IPS-18c (cell line): ENCODE data around the gene ABCA10.
"Not testable (repeated sequence)": the region's sequence is repeated elsewhere in the genome, so short reads cannot be mapped to it uniquely, and the experiment has no call there.

Experiments
- H3K4me3 ChIP-seq: 2 replicates; pipeline ENCODE4 v1.7.0; 2013; ENCODE audit warnings: low read depth, mild to moderate bottlenecking, low read length, moderate library complexity; ENCODE audit not compliant: insufficient read depth
- H3K9me3 ChIP-seq: one replicate; pipeline ENCODE4 v1.6.1; 2013; ENCODE audit warnings: mild to moderate bottlenecking, low read length, moderate library complexity; ENCODE audit not compliant: control insufficient read depth, insufficient read depth

ABCA10 gene

GRCh38 chr17:69228576-69228975, at the start of gene ABCA10:
Gene ABCA10, minus strand, starts transcription at chr17:69228824. Its CDS starts 3,466 bp downstream, at chr17:69225358.
- Histone ChIP-seq H3K9me3 (no peaks in the 10 kb centered on the region), H3K4me3 (no peak within 1 kb of the TSS)

DNA sequence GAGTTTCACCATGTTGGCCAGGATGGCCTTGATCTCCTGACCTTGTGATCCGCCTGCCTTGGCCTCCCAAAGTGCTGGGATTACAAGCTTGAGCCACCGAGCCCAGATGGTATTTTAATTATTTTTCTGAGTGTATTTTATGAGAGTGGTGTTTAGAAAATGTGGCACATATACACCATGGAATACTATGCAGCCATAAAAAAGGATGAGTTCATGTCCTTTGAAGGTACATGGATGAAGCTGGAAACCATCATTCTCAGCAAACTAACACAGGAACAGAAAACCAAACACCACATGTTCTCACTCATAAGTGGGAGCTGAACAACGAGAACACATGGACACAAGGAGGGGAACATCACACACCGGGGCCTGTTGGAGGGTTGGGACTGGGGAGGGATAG, 47.7 kb upstream of the ABCA10 start:
- not testable (repeated sequence) for H3K4me3 ChIP-seq, H3K9me3 ChIP-seq

- Histone ChIP-seq H3K9me3 (no peaks in the 10 kb centered on the region), H3K4me3 (no peak overlapping the region)
Measured at GRCh38 chr17:69275751-69276150, 47.1 kb upstream of the ABCA10 start.

DNA sequence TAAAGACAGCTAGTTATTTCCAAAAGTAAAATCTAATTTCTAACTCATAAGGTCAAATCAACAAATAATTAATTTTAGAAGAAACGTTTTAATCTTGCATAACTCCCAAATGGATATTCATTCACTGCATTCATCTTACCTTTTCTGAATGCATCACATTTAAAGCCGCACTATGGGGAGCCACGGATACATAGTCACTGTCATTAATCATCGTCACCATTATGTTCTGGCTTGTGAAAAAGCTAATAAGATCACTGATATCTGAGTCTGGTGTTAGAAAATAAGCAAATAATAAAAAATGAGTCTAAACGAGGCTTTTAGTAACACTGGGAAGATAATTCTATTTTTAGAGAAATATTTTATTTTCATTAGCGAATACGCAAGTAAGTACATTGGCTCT, 42.4 kb upstream of the ABCA10 start:
- H3K4me3 ChIP-seq, result no peak overlapping the region
- no peaks in the 10 kb centered on the region for H3K9me3 ChIP-seq

DNA sequence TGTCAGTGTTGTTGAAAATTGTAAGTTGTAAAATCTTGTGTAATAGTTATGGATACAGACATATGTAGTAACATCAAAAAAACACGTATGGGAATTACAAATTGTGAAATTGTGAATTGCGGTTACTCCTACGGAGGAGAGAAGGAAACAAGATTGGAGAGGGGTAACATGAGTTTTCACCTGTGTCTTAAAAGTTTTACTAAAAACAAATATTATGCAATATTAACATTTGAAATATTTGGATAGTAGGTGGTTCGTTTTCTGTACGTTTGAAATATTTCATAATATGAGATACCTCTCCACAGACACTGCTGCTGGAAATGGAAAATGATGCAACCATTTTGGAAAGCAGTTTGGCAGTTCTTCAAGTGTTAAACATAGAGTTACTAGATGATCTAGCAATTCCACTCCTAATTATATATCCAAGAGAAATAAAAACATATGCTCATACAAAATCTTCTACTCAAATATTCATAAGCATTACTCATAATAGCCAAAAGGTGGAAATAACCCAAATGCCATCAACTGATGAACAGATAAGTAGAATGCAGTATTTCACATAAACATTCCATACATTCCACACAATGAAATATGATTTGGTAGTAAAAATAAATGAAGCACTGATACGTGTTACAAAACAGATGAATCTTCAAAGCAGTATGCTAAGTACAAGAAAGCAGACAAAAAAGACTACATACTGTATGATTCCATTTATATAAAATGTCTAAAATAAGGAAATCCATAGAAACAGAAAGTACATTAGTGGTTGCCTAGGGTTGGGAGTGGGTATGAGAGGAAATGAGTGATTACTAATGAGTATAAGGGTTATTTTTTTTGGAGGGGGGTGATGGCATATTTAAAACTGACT, 40.7 kb upstream of the ABCA10 start:
- H3K4me3 ChIP-seq, result no peak overlapping the region
- H3K9me3 ChIP-seq, result no peaks in the 10 kb centered on the region

DNA sequence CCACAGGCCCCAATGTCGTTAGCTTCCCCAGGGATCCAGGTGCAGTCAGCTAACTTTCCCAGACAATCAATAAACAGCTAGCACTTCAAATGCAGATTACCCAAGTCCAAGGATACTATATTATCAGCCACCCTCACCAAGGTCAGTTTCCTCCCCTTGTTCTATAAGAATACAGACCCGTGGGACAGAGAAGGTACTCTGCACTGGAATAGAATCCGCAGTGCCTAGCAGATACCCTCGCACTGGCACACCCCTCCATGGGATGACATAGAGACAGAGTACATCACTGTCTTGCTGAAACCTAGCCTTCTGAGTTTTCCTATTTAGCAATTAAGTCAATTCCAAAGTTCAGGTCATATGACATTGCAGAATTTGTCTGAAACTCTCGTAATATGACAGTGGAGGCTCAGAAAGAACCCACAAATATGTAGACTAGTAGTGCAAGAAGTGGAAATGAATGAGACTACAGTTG, 40.0 kb upstream of the ABCA10 start:
- Histone ChIP-seq H3K9me3 (no peaks in the 10 kb centered on the region), H3K4me3 (no peak overlapping the region)

DNA sequence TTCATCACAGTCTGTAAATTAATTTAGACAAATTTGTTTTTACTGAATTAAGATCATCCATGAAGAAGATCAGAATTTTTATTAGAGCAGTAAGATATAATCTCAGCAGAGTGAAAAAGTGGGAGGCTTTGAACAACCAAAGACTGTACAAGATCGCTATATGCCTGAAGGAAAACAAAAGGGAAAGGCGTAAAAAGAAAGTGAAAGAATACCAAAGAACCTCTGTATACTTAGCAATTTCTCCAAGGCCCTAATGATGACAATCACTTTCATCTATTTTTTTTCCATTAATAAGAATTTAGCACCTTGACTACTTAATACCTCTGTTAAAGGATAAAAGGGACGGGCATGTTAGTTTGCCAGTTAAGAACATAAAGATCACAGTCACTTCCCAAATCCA, 38.6 kb upstream of the ABCA10 start:
- no peaks in the 10 kb centered on the region for H3K9me3 ChIP-seq

GRCh38 chr17:69265873-69266272, 37.2 kb upstream of the ABCA10 start:
- Histone ChIP-seq H3K9me3 (no peaks in the 10 kb centered on the region), H3K4me3 (no peak overlapping the region)

More for the DNA sequence above, 38.6 kb upstream of the ABCA10 start:
- no peak overlapping the region for H3K4me3 ChIP-seq

GRCh38 chr17:69254187-69254586, 25.6 kb upstream of the ABCA10 start:
- Histone ChIP-seq H3K4me3 (no peak overlapping the region), H3K9me3 (no peaks in the 10 kb centered on the region)

DNA sequence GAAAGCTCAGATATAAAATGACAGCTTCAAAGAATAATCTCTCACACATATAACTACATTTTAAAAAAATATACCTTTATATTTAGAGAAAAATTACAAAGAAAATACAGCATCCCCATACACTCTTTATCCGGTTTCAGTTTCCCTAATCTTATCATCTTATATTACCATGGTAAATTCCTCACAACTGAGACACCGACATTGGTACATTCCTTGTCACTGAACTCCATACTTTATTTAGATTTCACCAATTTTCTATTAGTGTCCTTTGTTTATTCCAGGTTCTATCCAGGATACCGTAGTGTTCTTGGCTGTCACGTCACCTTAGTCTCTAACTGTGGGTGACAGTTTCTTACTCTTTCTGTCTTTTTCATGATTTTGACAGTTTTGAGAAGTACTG, 22.0 kb upstream of the ABCA10 start:
- no peak overlapping the region for H3K4me3 ChIP-seq
- H3K9me3 ChIP-seq, result no peaks in the 10 kb centered on the region

DNA sequence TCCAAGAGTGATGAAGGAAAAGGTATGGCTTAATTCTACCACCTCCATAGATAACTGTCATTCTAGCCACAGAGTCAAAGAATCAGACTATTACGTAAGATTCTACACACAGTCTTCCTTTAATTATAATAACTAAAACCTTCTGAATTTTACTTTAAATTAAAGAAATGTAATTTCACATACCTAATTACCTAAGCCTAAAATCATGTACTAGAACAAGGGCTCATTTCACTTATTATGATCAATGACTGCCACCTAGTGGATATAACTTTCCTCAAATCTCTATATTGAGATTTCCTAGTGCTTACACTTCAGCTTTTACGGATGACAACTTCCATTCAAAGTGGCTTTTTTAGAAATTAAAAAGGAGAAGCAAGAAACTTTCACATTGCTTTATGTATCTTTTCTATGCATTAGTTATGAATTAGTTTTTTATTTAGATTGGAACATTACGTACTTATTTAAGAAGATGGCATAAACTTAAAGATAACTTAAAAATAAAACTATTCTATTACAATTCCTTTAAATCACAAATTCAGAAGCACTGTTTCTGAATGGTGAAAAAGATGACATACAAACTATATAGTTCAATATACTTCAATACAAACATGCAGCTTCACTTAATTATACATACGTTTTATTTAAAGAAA, 18.2 kb upstream of the ABCA10 start:
- no peak overlapping the region for H3K4me3 ChIP-seq

GRCh38 chr17:69246202-69246601, 17.6 kb upstream of the ABCA10 start:
- Histone ChIP-seq H3K4me3 (no peak overlapping the region), H3K9me3 (no peaks in the 10 kb centered on the region)

More for the DNA sequence above, 18.2 kb upstream of the ABCA10 start:
- no peaks in the 10 kb centered on the region for H3K9me3 ChIP-seq

GRCh38 chr17:69245617-69246016, 17.0 kb upstream of the ABCA10 start:
- Histone ChIP-seq H3K9me3 (no peaks in the 10 kb centered on the region), H3K4me3 (no peak overlapping the region)

DNA sequence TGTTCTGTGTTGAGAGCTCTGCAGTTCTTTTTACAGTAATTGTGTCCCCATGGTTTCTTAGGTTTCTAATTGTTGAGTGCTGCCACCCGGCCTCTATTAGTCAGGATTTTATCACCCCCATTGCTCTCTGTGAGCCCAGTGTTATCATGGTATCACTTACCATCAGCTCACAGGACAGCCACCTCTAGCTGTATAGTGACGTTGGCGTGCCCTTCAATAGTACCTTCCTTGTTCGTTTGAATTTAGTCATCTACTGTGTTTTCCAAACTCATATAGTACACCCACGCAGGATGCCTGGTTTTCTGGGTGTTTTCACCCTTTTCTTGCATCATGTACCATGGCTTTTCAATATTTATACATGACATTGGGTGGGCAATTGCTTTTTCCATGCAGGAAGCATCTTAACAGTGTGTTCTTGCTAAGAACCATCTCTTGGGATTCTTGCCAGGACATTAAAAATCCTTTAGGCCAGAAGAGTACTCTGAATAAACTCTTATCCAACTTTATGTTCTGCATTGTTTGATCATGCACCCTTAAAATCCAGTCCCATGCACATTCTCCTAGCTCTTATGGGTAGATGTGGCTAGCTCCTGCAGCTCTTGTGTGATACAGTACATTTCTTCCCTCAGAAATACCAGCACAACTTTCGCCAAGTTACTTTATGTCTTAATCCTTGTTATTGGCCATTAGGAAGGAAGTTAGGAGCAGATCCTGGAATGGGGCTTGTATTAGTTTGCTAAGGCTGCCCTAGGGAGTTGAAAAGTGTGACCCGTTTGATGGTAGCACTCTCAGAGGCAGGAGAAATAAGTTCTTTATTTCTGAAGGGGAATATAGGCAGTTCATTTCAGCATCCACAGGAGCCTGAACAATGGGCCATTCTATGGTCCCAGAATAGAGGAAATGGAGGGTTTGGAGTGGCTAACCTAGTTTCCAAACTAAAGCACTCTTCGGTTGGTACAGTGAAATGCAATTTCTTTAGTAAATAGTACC, 11.3 kb upstream of the ABCA10 start:
- Histone ChIP-seq H3K9me3 (no peaks in the 10 kb centered on the region), H3K4me3 (no peak overlapping the region)

GRCh38 chr17:69236946-69237345, 8.3 kb upstream of the ABCA10 start:
- H3K4me3 ChIP-seq, result no peak overlapping the region
- no peaks in the 10 kb centered on the region for H3K9me3 ChIP-seq

- H3K9me3 ChIP-seq, result no peaks in the 10 kb centered on the region
- H3K4me3 ChIP-seq, result no peak overlapping the region
Measured at GRCh38 chr17:69236464-69236863, 7.8 kb upstream of the ABCA10 start.

GRCh38 chr17:69235338-69236058, 6.9 kb upstream of the ABCA10 start:
- Histone ChIP-seq H3K9me3 (no peaks in the 10 kb centered on the region), H3K4me3 (no peak overlapping the region)
